ENCODE results near the gene AMT.

DNA sequence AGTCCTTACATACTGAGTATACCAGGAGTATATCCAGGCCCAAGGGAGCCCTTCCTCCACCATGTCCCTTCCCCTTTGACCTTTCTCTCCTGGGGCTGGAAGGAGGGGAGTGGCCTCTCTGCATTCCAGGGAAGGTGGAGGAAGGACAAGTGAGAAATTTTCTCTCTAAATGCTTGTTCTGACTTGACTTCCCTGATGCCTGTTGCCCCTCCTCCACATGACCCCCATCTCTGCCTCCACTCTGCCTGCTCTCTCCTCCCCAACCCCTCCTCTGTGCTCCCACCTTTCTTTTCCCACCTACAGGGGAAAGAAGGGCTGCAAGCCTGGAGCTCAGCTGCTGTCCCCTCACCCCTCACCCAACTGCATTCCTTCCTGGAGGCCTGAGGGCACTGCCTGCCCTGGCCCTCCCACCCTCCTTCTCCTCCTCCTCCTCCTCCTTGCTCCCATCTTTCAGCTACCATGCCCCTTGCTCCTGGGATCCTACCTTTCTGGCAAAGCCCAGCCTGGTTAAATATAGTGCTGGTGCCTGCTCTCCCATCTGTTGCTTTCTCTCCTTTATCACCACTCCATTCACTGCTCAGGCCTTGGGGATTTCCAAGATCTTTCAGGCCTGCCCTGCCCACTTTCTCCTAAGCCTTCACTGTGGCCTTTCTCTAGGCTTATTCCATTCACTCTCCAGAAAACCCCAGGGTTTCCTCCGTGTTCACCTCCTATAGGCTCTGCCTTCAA is 39.3 kb upstream of the AMT start:
- TF ChIP-seq EZH2phosphoT487 (IDR thresholded peaks at IDR 0.05; ENCODE audit: borderline replicate concordance) = no peak
- TF ChIP-seq, protein P1, sequence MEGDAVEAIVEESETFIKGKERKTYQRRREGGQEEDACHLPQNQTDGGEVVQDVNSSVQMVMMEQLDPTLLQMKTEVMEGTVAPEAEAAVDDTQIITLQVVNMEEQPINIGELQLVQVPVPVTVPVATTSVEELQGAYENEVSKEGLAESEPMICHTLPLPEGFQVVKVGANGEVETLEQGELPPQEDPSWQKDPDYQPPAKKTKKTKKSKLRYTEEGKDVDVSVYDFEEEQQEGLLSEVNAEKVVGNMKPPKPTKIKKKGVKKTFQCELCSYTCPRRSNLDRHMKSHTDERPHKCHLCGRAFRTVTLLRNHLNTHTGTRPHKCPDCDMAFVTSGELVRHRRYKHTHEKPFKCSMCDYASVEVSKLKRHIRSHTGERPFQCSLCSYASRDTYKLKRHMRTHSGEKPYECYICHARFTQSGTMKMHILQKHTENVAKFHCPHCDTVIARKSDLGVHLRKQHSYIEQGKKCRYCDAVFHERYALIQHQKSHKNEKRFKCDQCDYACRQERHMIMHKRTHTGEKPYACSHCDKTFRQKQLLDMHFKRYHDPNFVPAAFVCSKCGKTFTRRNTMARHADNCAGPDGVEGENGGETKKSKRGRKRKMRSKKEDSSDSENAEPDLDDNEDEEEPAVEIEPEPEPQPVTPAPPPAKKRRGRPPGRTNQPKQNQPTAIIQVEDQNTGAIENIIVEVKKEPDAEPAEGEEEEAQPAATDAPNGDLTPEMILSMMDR (conservative IDR thresholded peaks at IDR 0.05; ENCODE audit: low read length) = no peak

Measured in Loucy (cell line).